ENCODE data around the gene OR4D9. TPM values are rescaled to one million over a fixed set of nuclear protein-coding genes. Genes with fewer than 3 reads are reported as not detected.
"Not testable (repeated sequence)": the region's sequence is repeated elsewhere in the genome, so short reads cannot be mapped to it uniquely, and the experiment has no call there.

The OR4D9 gene
- total RNA-seq, 6 experiments from 2014 or later = not detected

- H3K36me3 Mint-ChIP-seq (ENCODE audit: low read depth) = peaks cover 9% of the 10 kb centered on the region
- peaks cover 1% of the 10 kb centered on the region; the same call in 1 of the 2 replicates for H3K27me3 Mint-ChIP-seq (ENCODE audit: insufficient read depth)
- peak overlapping the region; percentile 8; the same call in 1 of the 2 replicates for H3K4me3 Mint-ChIP-seq
- H3K9me3 Mint-ChIP-seq = no peaks in the 10 kb centered on the region
- DNase-seq = no peak
- TF ChIP-seq CTCF (IDR thresholded peaks at IDR 0.05) = no peak
- peak overlapping the region; percentile 42; the same call in 1 of the 2 replicates for H3K27ac Mint-ChIP-seq
- peaks cover 25% of the 10 kb centered on the region for H3K4me1 Mint-ChIP-seq (ENCODE audit: low read depth)
Measured at GRCh38 chr11:59544869-59545178, 33.5 kb downstream of the OR4D9 start.

- peaks cover 3% of the 10 kb centered on the region; the same call in 1 of the 2 replicates for H3K27me3 Mint-ChIP-seq (ENCODE audit: insufficient read depth)
- peaks cover under 1% of the 10 kb centered on the region; the same call in 1 of the 2 replicates for H3K9me3 Mint-ChIP-seq
- H3K27ac Mint-ChIP-seq = peak overlapping the region; percentile 42; the same call in 1 of the 2 replicates
- H3K4me3 Mint-ChIP-seq = peak overlapping the region; percentile 8; the same call in 1 of the 2 replicates
- no peak for TF ChIP-seq CTCF (IDR thresholded peaks at IDR 0.05)
- peaks cover 25% of the 10 kb centered on the region for H3K4me1 Mint-ChIP-seq (ENCODE audit: low read depth)
- DNase-seq = no peak
- H3K36me3 Mint-ChIP-seq (ENCODE audit: low read depth) = peaks cover 9% of the 10 kb centered on the region
Measured at GRCh38 chr11:59545179-59546020, 34.1 kb downstream of the OR4D9 start.

- not testable (repeated sequence) for DNase-seq; H3K4me3 Mint-ChIP-seq; H3K9me3 Mint-ChIP-seq; H3K36me3 Mint-ChIP-seq (ENCODE audit: low read depth); H3K27ac Mint-ChIP-seq
- H3K27me3 Mint-ChIP-seq (ENCODE audit: insufficient read depth) = peaks cover 15% of the 10 kb centered on the region
- H3K4me1 Mint-ChIP-seq (ENCODE audit: low read depth) = peaks cover 38% of the 10 kb centered on the region
Measured at GRCh38 chr11:59547605-59548308, 36.4 kb downstream of the OR4D9 start.

- no peak overlapping the region for H3K4me3 Mint-ChIP-seq
- H3K27ac Mint-ChIP-seq = no peak overlapping the region
Measured at GRCh38 chr11:59548309-59548656, 36.9 kb downstream of the OR4D9 start.

GRCh38 chr11:59550368-59550841 is 39.1 kb downstream of the OR4D9 start:
- TF ChIP-seq CTCF (IDR thresholded peaks at IDR 0.05) = peak; percentile 69
- H3K9me3 Mint-ChIP-seq = peaks cover 8% of the 10 kb centered on the region
- peak overlapping the region; percentile 91 for H3K27ac Mint-ChIP-seq
- H3K4me1 Mint-ChIP-seq (ENCODE audit: low read depth) = peaks cover 31% of the 10 kb centered on the region
- peak overlapping the region; percentile 89 for H3K4me3 Mint-ChIP-seq
- no peaks in the 10 kb centered on the region; the same call in 1 of the 2 replicates for H3K36me3 Mint-ChIP-seq (ENCODE audit: low read depth)
- peaks cover 15% of the 10 kb centered on the region for H3K27me3 Mint-ChIP-seq (ENCODE audit: insufficient read depth)
- peak; percentile 98 for DNase-seq

More at GRCh38 chr11:59548309-59548656, 36.9 kb downstream of the OR4D9 start:
- DNase-seq = no peak
- H3K9me3 Mint-ChIP-seq = peaks cover 8% of the 10 kb centered on the region
- peaks cover 15% of the 10 kb centered on the region for H3K27me3 Mint-ChIP-seq (ENCODE audit: insufficient read depth)
- H3K4me1 Mint-ChIP-seq (ENCODE audit: low read depth) = peaks cover 38% of the 10 kb centered on the region
- peaks cover 9% of the 10 kb centered on the region for H3K36me3 Mint-ChIP-seq (ENCODE audit: low read depth)
- no peak for TF ChIP-seq CTCF (IDR thresholded peaks at IDR 0.05)

Data from HFFc6 (cell line).